Skeletal muscle cell (primary cell): ENCODE results near the gene IMMP2L.
"Not testable (repeated sequence)": the region's sequence is repeated elsewhere in the genome, so short reads cannot be mapped to it uniquely, and the experiment has no call there.

Experiments used
- DNase-seq: peaks from one replicate; pipeline ENCODE4 v3.0.0-alpha.2; 2010; ENCODE audit warnings: low read depth
- H3K4me3 ChIP-seq: 2 replicates; pipeline ENCODE4 v1.5.1; 2011; ENCODE audit warnings: low read depth, mild to moderate bottlenecking, control low read depth, low read length, moderate library complexity

IMMP2L gene

DNA sequence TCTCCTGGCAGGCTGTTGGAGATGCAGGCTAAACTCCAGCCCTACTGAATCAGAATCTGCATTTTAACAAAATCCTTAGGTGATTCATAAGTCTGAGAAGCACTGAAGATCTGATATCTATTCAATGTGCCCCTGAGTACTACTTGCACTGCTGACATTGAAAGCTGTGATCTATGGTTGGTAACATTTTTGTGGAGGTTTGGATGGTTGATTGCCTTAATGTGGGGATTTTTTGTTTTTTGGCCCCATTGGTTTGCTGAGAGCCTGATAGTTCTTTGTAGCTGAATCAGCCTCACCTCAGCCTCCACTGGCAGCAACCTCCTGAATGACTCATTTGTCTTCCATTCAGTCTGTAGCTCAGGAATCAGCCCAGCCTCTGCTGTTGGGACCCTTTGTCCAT is 486.1 kb downstream of the IMMP2L start:
- peak; percentile 32 for DNase-seq
- no peak overlapping the region for H3K4me3 ChIP-seq

DNA sequence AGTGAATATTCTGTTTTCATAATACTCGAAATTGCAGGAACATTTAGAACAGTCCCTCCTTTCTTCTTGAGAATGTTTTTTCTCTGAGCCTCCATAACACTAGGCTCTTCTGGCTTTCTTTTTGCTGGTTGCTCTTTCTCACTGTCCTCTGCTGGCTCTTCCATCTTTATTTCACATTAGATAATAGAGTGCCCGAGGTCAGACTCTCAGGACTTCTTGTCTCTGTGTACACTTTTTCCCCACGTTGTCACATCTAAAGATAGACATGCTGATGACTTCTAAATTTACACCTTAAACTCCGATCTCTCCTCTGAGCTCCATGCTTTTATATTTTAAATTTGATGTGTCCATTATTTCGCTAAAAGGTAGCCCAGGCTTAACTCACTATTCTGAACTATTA is 486.8 kb downstream of the IMMP2L start:
- no peak for DNase-seq
- no peak overlapping the region for H3K4me3 ChIP-seq

DNA sequence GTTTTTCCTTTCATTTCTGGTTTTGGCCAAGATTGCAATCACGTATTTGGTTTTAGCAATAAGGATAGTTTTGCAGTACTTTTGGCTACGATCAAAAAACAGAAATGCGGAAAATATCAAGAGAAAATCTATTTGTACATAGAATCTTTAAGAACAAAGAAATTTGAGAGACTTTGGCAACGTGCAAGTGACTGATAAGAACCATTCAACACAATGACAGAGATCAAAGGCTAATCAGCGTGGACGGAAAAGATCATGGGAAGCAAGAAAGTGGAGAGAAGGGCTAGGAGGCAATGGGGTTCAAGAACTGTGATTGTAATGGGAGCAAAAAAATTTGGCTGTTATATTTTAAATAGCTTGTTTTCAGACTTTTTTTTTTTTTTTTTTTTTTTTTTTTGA is 487.5 kb downstream of the IMMP2L start:
- no peak overlapping the region for H3K4me3 ChIP-seq
- no peak for DNase-seq

DNA sequence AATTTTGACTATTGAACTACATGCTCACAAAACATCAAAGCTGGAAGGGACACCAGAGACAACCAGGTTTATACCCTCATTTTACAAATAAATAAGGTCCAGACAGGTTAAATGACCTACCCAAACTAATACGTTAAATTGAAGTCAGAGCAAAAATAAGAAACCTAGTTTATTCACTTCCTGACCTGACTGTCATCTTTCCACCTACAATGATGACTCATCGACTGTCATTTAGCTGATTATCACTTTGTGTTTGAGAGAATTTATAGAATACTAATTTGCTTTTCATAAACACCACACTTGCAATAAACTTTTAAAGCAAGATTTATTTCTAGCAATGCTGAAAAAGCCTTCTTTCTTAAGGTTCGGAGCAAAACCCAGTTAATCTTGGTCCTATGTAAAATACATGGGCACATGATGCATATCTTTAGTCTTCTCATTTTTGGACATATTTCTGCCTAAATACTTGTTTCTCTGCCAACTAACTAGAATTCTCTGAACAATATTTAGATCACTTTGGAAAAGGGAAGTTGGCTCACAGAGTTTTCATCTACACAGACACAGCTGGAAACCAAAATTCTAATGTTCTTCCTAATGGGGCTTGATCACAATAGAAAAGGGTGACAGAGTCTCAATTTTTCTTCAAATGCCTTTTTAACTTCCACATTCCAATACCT is 488.1 kb downstream of the IMMP2L start:
- no peak for DNase-seq
- no peak overlapping the region for H3K4me3 ChIP-seq

DNA sequence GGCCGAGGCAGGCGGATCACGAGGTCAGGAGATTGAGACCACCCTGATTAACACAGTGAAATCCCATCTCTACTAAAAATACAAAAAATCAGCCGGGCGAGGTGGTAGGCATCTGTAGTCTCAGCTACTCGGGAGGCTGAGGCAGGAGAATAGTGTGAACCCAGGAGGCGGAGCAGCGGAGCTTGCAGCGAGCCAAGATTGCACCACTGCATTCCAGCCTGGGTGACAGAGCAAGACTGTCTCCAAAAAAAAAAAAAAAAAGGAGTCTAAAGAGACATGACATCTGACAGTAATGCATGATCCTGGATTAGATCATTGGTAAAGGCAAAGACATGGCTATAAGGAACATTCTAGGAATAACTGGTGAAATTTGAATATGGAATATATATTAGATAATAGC is 489.6 kb downstream of the IMMP2L start:
- DNase-seq, H3K4me3 ChIP-seq: not testable (repeated sequence)

DNA sequence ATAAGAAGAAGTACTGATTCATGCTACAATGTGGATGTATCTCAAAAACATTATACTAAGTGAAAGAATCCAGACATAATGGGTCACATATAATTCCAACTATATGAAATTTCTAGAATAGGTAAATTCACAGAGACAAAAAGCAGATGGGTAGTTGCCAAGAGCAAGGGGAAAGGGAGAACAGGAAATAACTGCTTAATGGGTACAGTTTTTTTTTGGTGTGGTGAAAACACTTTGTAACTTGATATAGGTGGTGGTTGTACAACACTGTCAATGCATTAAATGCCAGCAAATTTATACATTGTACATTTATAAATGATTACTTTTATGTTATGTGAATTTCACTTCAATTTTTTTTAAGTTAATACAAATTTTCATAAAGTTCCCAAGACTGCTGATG is 490.7 kb downstream of the IMMP2L start:
- no peak for DNase-seq
- no peak overlapping the region for H3K4me3 ChIP-seq

DNA sequence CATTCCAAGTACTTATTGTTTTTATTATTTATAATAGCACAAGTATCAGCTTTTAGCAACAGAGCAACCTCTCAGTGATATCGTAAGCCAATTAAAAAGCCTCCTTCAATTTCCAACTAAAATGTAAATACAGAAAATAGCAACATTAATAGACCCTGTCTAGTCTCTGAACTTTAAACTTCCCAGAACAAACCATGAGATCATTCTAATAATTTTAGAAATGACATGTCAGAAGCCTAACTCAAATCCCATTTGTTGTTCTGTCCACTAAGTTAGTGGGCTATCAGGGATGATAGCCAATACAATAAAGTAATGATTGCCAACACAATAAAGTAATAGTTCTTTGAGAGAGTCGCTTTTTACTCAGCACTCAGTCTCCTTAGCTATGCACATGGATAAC is 493.7 kb downstream of the IMMP2L start:
- no peak for DNase-seq
- no peak overlapping the region for H3K4me3 ChIP-seq

DNA sequence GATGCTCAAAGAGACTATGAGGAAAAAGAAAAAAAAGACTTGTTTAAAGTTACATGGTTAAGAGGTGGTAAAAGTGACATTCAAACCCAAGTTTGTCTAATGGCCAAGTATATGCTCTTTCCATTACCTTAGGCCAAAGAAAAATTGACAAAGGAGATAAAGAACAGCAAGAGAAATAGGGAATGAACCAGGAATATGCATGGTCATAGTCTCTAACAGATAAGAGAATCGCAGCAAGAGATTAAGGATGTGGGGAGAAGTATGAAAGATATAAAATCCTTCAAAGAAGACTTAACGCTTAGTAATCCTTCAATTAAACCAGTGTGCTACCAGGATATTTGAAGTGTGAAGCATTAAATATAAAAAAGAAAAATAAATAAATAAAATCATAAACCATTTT is 494.6 kb downstream of the IMMP2L start:
- no peak overlapping the region for H3K4me3 ChIP-seq
- DNase-seq = no peak

DNA sequence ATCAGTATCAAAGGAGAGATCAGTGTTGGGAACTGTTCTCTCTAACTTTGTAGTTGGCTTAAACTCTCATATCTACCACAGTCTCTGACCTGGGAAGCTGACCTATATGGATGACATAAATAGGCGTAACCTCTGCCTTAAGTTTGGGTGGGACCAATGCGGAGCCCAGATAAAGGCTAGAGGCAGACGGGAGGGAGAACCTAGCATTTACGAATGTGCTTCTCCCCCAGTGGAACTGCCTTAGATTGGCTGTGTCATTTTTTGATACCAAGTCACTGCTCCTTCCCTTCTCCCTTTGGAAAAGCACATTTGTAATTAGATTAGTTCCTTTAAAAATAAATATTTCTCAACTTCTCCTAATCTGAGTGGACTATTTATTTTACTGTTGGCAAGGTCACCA is 495.0 kb downstream of the IMMP2L start:
- no peak overlapping the region for H3K4me3 ChIP-seq
- no peak for DNase-seq

DNA sequence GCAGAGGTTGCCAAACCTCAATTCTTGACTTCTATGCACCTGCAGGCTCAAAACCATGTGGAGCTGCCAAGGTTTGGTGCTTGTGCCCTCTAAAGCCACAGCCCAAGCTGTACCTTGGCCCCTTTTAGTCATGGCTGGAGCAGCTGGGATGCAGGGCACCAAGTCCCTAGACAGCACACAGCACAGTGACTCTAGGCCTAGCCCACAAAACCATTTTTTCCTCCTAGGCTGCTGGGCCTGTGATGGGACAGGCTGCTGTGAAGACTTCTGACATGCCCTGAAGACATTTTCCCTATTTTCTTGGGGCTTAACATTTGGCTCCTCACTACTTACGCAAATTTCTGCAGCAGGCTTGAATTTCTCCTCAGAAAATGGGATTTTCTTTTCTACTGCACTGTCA is 499.1 kb downstream of the IMMP2L start:
- H3K4me3 ChIP-seq = no peak overlapping the region
- DNase-seq = no peak

DNA sequence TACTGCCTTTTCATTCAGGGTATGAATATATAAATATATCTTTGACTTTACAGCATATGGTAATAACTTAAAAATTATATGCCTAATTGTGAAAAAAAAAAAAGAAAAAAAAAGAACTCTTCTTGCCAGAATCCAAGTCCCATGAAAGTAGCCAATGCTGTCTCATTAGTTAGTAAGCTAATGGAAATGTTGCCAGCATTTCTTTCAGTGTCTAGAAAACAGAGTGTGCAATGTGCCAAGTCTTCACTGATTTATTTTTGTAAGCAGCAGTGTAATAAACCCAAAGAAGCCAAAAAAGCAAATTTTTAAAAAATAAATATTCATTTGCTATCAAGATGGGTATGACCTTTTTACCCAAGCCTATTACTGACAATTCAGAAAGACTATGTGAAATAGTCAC is 502.5 kb downstream of the IMMP2L start:
- H3K4me3 ChIP-seq = no peak overlapping the region
- no peak for DNase-seq

DNA sequence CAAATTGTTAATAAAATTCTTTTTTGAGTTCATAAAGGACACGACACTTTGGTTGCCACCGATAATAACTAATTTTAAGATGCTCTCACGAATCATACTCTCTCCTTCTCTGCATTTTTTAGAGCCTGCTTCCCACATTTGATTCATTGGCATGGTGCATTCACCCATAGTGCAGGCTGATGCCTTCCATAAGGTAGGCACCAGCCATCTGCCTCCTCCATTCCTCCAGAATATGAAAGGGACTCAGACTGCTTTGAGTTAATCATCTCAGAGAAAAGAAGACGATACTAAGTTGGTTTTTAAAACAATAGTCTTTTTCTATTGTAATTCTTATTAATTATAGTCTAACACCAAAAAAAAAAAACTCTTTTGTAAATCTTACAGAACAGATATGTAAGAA is 505.2 kb downstream of the IMMP2L start:
- H3K4me3 ChIP-seq = no peak overlapping the region
- no peak for DNase-seq

DNA sequence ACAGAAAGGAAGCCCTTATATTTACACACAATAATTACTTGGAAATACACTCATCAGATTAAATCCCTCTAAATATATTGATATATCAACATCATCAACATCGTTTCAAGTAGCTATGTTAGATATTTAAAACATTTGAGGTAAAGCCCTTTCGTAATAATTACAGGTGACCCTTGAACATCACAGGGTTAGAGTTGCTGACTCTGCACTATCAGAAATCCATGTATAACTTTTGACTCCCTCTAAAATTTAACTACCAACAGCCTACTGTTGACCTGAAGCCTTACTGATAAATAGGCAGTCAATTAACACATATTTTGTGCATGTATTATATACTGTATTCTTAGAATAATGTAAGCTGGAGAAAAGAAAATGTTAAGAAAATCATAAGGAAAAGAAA is 505.9 kb downstream of the IMMP2L start:
- no peak overlapping the region for H3K4me3 ChIP-seq
- DNase-seq = no peak

DNA sequence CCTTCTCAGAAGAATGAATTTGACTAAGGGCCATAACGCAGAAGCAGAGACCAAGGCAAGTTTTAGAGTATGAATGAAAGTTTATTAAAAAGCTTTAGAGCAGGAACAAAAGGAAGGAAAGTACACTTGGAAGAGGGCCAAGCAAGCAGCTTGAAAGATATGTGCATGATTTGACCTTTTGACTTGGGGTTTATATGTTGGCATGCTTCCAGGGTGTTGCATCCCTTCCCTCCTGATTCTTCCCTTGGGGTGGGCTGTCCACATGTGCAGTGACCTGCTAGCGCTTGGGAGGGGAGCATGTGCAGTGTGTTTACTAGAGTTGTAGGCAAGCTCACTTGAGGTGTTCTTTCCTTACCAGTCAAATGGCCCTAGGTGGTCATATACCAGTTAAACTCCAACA is 509.3 kb downstream of the IMMP2L start:
- H3K4me3 ChIP-seq = no peak overlapping the region
- no peak for DNase-seq

DNA sequence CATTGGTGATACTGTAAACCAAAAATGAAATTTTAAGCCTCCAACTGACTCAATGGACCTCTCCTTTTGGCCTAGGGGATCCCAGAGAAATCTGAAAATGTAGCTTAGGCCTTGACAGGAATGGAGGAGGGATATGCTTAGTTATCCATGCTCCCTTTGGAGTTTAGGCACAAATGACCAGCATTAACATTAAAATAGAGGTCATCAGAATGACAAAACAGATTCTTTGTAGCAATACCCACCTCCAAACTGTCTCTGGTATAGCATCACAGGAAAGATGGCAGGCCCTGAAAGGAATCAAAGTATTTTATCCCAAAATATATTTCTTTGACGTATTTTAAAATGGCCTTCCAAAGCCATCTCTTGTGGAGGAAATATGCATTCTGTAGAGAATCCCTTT is 510.5 kb downstream of the IMMP2L start:
- DNase-seq = no peak
- no peak overlapping the region for H3K4me3 ChIP-seq

DNA sequence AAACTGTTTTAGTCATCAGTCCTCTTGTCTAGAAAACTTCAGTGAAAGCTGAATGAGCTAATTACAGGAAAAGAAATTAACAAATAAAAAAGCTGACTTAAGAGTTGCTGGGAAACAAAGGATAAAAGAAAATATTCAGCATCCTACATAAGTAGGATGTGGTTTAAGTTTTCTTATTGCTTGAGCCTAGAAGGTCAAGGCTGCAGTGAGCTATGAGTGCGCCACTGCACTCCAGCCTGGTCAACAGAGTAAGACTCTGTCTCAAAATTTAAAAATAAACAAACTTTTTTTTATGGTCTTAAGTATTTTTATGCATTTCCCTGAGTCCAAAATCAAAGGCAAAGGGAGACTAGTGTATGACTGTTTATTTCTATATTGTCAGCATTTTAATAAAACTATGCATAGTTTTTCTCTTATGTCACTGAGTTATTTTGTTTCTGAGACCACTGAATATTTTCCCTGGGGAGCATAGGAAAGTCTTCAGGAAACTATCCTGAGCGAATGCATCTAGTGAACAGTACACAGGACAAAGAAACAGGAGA is 511.3 kb downstream of the IMMP2L start:
- no peak for DNase-seq
- H3K4me3 ChIP-seq = no peak overlapping the region

DNA sequence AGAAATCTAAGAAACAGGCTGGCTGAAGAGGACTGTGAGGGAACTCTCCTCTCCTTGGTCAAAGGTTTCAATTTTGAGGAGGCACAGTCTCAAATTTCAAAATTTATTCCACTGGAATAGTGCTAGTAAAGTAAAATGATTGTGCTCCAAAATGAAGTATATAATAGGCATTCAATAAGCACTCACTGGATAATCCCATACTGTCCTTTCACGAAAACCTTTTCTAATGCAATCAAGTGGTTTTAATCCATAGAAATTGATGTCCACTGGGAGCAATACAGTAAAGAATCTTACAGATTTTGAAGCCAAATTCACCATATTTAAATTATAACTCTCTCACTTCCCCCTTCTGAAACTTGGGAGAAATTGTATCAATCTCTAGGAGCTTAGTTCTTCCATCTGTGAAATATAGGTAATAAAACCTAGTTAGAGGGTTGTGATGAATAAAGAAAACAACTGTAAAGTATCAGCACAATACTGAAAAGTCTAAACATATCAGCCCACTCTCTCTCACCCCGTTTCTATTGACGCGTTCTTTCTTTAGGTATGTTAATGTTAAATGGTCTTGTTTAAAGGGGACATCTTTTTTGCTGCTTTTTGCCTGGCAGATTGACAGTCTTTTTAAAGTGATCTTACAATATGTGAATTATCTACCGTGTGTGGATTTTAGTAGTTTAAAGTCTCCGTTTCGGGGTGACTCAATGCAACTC is 512.2 kb downstream of the IMMP2L start:
- no peak for DNase-seq
- no peak overlapping the region for H3K4me3 ChIP-seq

DNA sequence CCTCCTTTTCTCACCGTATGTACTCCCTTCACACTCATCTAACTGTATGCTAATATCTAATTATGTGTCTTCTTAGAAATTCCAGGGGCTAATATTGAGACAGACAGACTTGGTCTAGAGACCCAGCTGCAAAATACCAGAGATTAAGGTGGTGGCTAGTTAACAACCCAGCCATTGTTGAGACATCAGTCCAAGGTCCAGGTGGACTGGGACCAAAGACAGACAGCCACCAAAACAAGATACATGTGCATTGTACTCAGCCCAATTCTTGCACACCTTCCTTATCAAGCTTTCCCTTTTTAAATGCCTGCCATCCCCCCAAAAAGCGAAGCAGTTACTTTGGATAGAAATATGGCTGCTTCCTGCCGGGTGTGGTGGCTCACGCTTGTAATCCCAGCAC is 514.7 kb downstream of the IMMP2L start:
- no peak for DNase-seq

DNA sequence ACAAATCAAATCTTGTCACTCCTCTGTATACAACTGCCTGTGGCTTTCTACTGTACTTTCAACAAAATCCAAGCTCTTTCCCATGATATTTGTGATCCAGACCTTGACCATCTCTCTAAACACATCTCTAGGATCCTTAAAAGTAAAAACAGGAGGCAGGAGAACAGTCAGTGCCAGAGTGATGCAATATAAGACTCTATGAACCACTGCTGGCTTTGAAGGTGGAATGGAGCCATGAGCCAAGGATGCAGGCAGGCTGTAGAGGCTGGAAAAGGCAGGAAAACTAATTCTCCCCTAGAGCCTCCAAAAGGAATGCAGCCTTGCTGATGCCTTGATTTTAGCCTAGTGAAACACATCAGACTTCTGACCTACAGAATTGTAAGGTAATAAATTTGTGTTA is 516.8 kb downstream of the IMMP2L start:
- no peak overlapping the region for H3K4me3 ChIP-seq
- no peak for DNase-seq

More for the DNA sequence above, 514.7 kb downstream of the IMMP2L start:
- H3K4me3 ChIP-seq = no peak overlapping the region

DNA sequence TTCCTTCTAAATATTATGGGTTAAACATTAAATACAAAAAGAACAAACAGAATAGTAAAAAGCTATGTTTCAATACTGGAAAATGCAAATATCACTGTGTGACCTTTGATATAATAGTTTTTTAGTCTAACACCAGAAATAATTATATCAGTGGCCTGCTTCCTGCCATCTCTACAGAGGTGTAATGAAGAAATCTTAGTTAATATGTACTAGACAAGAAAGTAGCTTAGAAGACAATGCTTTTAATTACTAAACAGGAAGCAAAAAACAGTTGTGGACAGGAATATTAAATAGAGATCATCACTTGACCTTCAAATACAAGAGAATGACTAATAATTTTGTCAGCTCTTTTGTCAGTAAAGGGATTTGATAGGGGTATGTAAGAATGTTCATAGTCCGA is 518.7 kb downstream of the IMMP2L start:
- no peak overlapping the region for H3K4me3 ChIP-seq
- DNase-seq = no peak

DNA sequence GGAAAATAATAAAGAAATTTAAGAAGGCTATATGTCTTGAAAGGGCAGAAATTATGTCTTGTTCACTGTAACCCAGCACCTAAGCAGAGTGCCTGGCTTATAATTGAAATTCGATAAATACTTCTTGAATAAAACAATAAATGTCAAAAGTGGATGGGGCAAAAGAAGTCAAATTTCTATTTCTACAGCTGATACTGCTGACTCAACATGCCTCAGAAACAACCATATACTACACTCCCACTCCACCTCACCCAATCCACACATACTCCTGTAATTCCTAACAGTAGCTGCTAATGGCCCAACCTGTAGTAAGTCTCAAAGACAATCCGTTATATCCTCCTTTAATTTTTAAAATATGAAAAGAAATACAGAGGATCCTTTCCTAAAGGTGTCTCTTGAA is 519.5 kb downstream of the IMMP2L start:
- H3K4me3 ChIP-seq = no peak overlapping the region
- DNase-seq = no peak
